ENCODE results near the gene SMIM38. TPM values are rescaled to one million over a fixed set of nuclear protein-coding genes. Genes with fewer than 3 reads are reported as not detected.

Gene SMIM38
- total and polyA plus RNA-seq, 4 experiments from 2014 or later = 0.50 to 0.70 TPM; not detected in 2

DNA sequence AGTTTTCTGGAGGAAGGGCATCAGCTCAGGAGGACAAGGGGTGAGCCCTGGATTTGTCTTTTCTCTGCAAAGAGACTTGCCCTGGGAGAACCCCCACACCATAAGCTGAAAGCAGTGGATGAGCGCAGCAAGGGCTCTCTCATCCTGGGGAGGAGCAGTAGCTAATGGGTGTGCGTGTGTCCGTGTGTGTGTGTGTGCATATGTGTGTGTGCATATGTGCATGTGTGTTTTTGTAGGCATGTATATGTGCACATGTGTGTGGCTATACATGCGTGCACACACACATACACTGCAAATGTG lies 45.3 kb downstream of the SMIM38 start:
- ChIA-PET POLR2A (ENCODE audit: partially characterized antibody) (no interaction called here), CTCF (ENCODE audit: partially characterized antibody) (no interaction called here)
- Histone ChIP-seq H3K27ac (ENCODE audit: low read depth, low read length) (no peak overlapping the region), H3K4me3 (ENCODE audit: low read length in 2 of 2) (no peak overlapping the region), H3K27me3 (ENCODE audit: insufficient read depth, low read length) (no peaks in the 10 kb centered on the region), H3K36me3 (ENCODE audit: insufficient read depth, low read length) (no peaks in the 10 kb centered on the region), H3K9me3 (ENCODE audit: control insufficient read depth in 1 of 2, low read length in 2 of 2) (no peaks in the 10 kb centered on the region), H3K4me1 (ENCODE audit: insufficient read depth, low read length) (no peaks in the 10 kb centered on the region)
- Mint-ChIP-seq H3K27me3 (no peaks in the 10 kb centered on the region), H3K36me3 (no peaks in the 10 kb centered on the region), H3K4me3 (no peak overlapping the region), H3K27ac (no peak overlapping the region), H3K9me3 (peaks cover 0 to 3% (median 0%) of the 10 kb centered on the region in 8 donors), H3K4me1 (no peaks in the 10 kb centered on the region)
- no peak for DNase-seq
- intact Hi-C loops (cut with micrococcal nuclease) = no loop called here

DNA sequence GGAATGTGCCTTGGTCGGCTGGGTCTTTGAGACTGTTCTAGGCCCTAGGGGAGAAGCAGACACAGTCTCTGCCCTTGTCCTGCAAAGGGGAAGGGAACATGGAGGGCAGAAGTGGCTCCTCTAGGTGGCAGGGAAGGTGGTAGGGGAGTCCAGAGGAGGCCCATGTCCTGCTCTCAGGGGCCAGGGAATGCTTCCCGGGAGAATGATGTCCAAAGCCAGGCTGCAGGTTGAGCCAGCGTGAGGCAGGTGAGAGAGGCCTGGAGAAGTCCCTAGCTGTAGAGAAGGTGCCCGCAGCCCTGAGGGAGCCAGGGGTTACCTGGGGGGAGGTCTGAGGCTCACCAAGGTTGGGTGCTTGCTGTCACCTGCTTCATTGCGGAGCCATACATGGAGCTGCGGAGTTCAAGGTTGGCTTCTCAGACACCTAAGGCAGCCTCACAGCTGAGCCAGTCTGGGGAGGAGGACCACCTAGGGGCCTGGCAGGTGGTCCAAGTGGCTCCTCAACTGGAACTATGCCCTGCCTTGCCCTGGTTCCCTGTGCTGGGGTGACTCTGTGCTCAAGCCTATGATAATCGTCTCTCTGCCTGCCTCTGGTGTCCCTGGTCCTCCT lies 46.1 kb downstream of the SMIM38 start:
- no peak for DNase-seq
- H3K27ac Mint-ChIP-seq = no peak overlapping the region
- H3K27me3 Mint-ChIP-seq = peaks cover 0 to under 1% of the 10 kb centered on the region in 2 donors
- no peaks in the 10 kb centered on the region for H3K4me1 Mint-ChIP-seq
- Histone ChIP-seq H3K4me3 (ENCODE audit: low read length in 2 of 2) (no peak overlapping the region), H3K9me3 (ENCODE audit: control insufficient read depth in 1 of 2, low read length in 2 of 2) (no peaks in the 10 kb centered on the region), H3K27ac (ENCODE audit: low read depth, low read length) (no peak overlapping the region), H3K36me3 (ENCODE audit: insufficient read depth, low read length) (no peaks in the 10 kb centered on the region), H3K27me3 (ENCODE audit: insufficient read depth, low read length) (no peaks in the 10 kb centered on the region), H3K4me1 (ENCODE audit: insufficient read depth, low read length) (no peaks in the 10 kb centered on the region)
- intact Hi-C loops (cut with micrococcal nuclease) = no loop called here
- CTCF ChIA-PET (ENCODE audit: partially characterized antibody) = no interaction called here
- POLR2A ChIA-PET (ENCODE audit: partially characterized antibody) = no interaction called here
- H3K36me3 Mint-ChIP-seq = no peaks in the 10 kb centered on the region
- H3K4me3 Mint-ChIP-seq = no peak overlapping the region
- H3K9me3 Mint-ChIP-seq = peaks cover 0 to 3% (median 0%) of the 10 kb centered on the region in 8 donors

DNA sequence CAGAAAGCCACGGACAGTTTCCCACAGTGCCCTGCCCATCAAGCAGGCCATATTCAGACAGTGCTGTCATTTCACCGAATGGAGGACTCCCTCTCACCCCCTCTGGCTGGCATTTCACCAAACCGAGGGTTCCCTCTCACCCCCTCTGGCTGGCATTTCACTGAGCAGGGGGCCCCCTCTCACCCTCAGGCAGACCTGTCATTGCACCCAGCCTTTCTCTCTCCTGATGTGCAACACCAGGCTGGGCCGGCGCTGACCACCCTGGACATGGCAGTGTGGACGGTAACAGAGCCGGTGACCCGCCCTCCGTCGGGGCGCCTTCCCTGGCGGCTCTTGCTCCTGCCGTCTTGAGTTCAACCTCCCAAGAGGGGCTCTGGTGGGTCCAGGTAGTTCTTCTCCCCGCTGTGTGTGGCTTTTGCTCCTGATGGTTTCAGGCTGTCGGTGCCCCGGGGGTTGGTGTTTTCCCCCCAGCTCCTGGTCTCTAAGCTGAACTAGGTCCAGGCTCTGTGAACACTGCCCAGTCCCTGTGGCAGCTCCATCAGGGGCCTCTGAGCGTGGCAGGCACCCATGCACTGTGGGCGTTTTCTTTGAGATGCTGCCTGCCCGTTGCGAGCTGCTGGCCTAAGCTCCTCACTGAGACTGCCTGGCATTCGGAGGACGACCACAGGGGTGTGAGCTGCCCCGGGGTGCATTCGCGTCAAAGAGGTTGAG lies 46.9 kb downstream of the SMIM38 start:
- no peak for DNase-seq
- intact Hi-C loops (cut with micrococcal nuclease) = no loop called here
- Histone ChIP-seq H3K4me1 (ENCODE audit: insufficient read depth, low read length) (no peaks in the 10 kb centered on the region), H3K36me3 (ENCODE audit: insufficient read depth, low read length) (no peaks in the 10 kb centered on the region), H3K9me3 (ENCODE audit: control insufficient read depth in 1 of 2, low read length in 2 of 2) (no peaks in the 10 kb centered on the region), H3K27ac (ENCODE audit: low read depth, low read length) (no peak overlapping the region), H3K4me3 (ENCODE audit: low read length in 2 of 2) (no peak overlapping the region), H3K27me3 (ENCODE audit: insufficient read depth, low read length) (no peaks in the 10 kb centered on the region)
- Mint-ChIP-seq H3K36me3 (no peaks in the 10 kb centered on the region), H3K27ac (no peak overlapping the region), H3K27me3 (peaks cover 0 to 2% of the 10 kb centered on the region in 2 donors), H3K4me3 (no peak overlapping the region), H3K4me1 (no peaks in the 10 kb centered on the region), H3K9me3 (peaks cover 0 to 3% (median 0%) of the 10 kb centered on the region in 8 donors)
- CTCF ChIA-PET (ENCODE audit: partially characterized antibody) = no interaction called here
- POLR2A ChIA-PET (ENCODE audit: partially characterized antibody) = no interaction called here

DNA sequence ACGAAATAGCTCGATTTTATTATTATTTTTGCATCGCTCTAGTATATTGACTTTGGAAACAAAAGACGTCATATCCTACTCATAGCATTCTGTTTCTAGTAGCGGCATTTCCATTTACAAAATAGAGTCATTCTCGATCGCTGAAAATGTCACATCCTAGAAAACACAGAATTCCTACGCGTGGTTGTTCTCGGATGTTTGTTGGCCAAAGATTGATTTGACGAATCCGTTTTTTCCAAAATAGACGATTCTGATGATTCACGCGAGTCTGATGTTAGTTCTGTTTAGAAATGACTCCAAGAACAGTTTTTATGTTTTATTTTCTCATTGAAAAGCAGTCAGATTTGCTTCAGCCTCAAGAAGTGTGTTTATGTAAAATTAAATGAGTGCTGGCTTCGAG lies 47.6 kb downstream of the SMIM38 start:
- Mint-ChIP-seq H3K4me1 (no peaks in the 10 kb centered on the region), H3K27me3 (peaks cover 0 to 2% of the 10 kb centered on the region in 2 donors), H3K27ac (no peak overlapping the region), H3K36me3 (no peaks in the 10 kb centered on the region), H3K4me3 (no peak overlapping the region), H3K9me3 (peaks cover 0 to 4% (median 3%) of the 10 kb centered on the region in 8 donors)
- Histone ChIP-seq H3K4me1 (ENCODE audit: insufficient read depth, low read length) (no peaks in the 10 kb centered on the region), H3K27ac (ENCODE audit: low read depth, low read length) (no peak overlapping the region), H3K9me3 (ENCODE audit: control insufficient read depth in 1 of 2, low read length in 2 of 2) (no peaks in the 10 kb centered on the region), H3K27me3 (ENCODE audit: insufficient read depth, low read length) (no peaks in the 10 kb centered on the region), H3K36me3 (ENCODE audit: insufficient read depth, low read length) (no peaks in the 10 kb centered on the region), H3K4me3 (ENCODE audit: low read length in 2 of 2) (no peak overlapping the region)
- CTCF ChIA-PET (ENCODE audit: partially characterized antibody) = no interaction called here
- DNase-seq = no peak
- intact Hi-C loops (cut with micrococcal nuclease) = no loop called here
- POLR2A ChIA-PET (ENCODE audit: partially characterized antibody) = no interaction called here

DNA sequence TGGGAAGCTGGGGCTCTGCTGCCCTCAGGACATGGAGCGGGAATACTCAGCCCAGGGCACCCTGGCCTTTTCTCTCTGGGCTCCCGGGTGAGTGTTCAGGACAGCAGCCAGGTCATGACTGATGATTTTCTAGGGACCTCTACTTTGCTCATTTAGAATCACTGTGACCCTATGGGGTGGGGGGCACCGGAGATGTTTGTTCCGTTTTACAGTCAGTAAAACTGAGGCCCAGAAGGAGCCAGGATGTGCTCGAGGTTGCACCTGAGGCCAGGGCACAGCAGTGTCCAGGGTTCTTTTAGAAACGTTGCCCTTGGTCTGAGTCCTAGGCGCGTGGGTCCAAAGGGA lies 48.1 kb downstream of the SMIM38 start:
- CTCF ChIA-PET (ENCODE audit: partially characterized antibody) = no interaction called here
- POLR2A ChIA-PET (ENCODE audit: partially characterized antibody) = no interaction called here

DNA sequence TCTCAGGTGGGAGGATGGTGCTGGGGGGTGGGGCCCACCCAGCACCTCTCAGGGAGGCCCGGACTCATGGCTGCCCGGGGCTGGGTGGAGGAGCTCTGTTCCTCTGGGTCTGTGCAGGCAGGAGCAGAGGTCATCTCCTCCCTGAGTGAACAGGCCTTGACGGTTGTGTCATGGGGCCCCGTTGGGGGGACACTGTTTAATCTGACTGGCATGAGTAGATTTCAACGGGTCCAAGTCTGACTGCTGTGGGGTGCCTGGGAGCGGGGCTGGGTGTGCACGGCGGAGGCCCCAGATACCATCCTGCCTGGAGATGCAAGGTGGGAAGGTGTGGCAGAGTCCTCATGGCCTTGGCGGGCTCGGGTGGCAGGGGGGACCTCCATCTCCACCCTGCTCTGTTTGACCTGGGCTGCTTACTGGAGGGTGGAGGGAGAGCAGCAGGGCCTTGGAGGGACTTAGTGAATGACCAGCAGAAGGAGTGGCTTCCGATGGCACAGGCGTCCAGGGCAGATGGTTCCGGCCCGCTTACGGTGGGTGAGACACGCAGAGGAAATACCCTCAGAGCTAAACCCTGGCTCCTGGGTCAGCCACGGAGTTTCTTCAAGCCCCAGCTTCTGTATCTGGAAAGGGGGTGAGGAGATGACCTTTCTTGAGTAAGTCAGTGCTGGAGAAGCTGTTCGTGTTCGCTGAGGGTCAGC lies 48.7 kb downstream of the SMIM38 start:
- no peak overlapping the region for H3K27ac ChIP-seq (ENCODE audit: low read depth, low read length)
- no peak for DNase-seq
- intact Hi-C loops (cut with micrococcal nuclease) = no loop called here
- POLR2A ChIA-PET (ENCODE audit: partially characterized antibody) = no interaction called here
- peaks cover 0 to 2% of the 10 kb centered on the region in 2 donors for H3K27me3 Mint-ChIP-seq
- H3K9me3 ChIP-seq (ENCODE audit: control insufficient read depth in 1 of 2, low read length in 2 of 2) = no peaks in the 10 kb centered on the region
- no peak overlapping the region for H3K27ac Mint-ChIP-seq
- H3K36me3 Mint-ChIP-seq = no peaks in the 10 kb centered on the region
- no peaks in the 10 kb centered on the region for H3K27me3 ChIP-seq (ENCODE audit: insufficient read depth, low read length)
- CTCF ChIA-PET (ENCODE audit: partially characterized antibody) = no interaction called here
- H3K9me3 Mint-ChIP-seq = peaks cover 0 to 5% (median 2%) of the 10 kb centered on the region in 8 donors
- no peak overlapping the region for H3K4me3 Mint-ChIP-seq
- no peaks in the 10 kb centered on the region for H3K4me1 ChIP-seq (ENCODE audit: insufficient read depth, low read length)
- no peaks in the 10 kb centered on the region for H3K4me1 Mint-ChIP-seq
- H3K4me3 ChIP-seq (ENCODE audit: low read length in 2 of 2) = no peak overlapping the region
- H3K36me3 ChIP-seq (ENCODE audit: insufficient read depth, low read length) = no peaks in the 10 kb centered on the region

More for the DNA sequence above, 48.1 kb downstream of the SMIM38 start:
- Mint-ChIP-seq H3K4me1 (no peaks in the 10 kb centered on the region), H3K4me3 (no peak overlapping the region), H3K36me3 (no peaks in the 10 kb centered on the region), H3K27ac (no peak overlapping the region), H3K9me3 (peaks cover 0 to 5% (median 2%) of the 10 kb centered on the region in 8 donors), H3K27me3 (peaks cover 0 to 2% of the 10 kb centered on the region in 2 donors)
- no peaks in the 10 kb centered on the region for H3K27me3 ChIP-seq (ENCODE audit: insufficient read depth, low read length)
- H3K4me3 ChIP-seq (ENCODE audit: low read length in 2 of 2) = no peak overlapping the region
- H3K9me3 ChIP-seq (ENCODE audit: control insufficient read depth in 1 of 2, low read length in 2 of 2) = no peaks in the 10 kb centered on the region
- no peak overlapping the region for H3K27ac ChIP-seq (ENCODE audit: low read depth, low read length)
- H3K4me1 ChIP-seq (ENCODE audit: insufficient read depth, low read length) = no peaks in the 10 kb centered on the region
- no peaks in the 10 kb centered on the region for H3K36me3 ChIP-seq (ENCODE audit: insufficient read depth, low read length)
- DNase-seq = no peak
- intact Hi-C loops (cut with micrococcal nuclease) = no loop called here

DNA sequence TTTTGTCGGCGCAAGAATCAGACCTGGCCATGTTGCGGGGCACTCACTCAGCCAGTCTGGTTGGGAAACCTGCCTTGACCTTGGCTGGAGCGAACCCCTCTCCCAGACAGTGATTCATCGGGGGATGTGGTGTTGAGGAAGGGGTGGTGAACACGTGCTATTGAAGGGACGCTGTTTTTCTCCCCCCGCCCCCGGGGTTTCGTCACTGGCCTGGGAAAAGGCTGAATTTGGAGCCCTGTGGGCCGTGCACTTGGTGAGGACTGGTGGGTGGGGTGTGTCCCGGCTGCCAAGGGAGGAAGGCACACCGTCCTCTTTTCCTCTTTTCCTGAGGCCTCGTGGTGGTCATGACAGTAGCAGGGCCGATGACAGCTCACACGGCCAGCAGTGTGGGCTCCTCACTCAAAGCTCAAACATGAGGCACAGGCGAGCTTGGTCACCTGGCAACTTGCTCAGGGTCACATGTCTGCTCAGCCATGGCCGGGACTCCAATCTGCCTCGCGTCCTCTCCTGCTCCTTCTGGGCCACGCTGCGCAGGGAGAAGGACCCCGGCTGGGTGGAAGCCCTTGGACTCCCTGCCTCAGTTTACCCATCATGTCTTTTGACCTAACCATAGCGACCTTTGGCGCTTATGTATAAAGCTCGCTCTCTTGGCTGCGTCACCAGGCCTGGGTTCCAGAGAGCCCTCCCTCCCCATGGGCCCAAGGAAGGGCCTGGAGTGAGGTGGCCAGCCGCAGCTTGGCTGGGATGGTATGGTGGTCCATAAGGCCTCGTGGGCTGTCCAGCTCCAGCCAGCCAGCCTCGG lies 49.4 kb downstream of the SMIM38 start:
- H3K4me3 Mint-ChIP-seq = no peak overlapping the region
- H3K36me3 Mint-ChIP-seq = no peaks in the 10 kb centered on the region
- no peak overlapping the region for H3K27ac Mint-ChIP-seq
- H3K4me1 Mint-ChIP-seq = no peaks in the 10 kb centered on the region
- intact Hi-C loops (cut with micrococcal nuclease) = no loop called here
- peaks cover 0 to 5% (median 2%) of the 10 kb centered on the region in 8 donors for H3K9me3 Mint-ChIP-seq
- H3K9me3 ChIP-seq (ENCODE audit: control insufficient read depth in 1 of 2, low read length in 2 of 2) = no peaks in the 10 kb centered on the region
- ChIA-PET POLR2A (ENCODE audit: partially characterized antibody) (no interaction called here), CTCF (ENCODE audit: partially characterized antibody) (no interaction called here)
- H3K27me3 Mint-ChIP-seq = peaks cover 0 to 5% of the 10 kb centered on the region in 2 donors
- no peak overlapping the region for H3K4me3 ChIP-seq (ENCODE audit: low read length in 2 of 2)
- H3K36me3 ChIP-seq (ENCODE audit: insufficient read depth, low read length) = no peaks in the 10 kb centered on the region
- no peak for DNase-seq
- H3K4me1 ChIP-seq (ENCODE audit: insufficient read depth, low read length) = no peaks in the 10 kb centered on the region
- no peaks in the 10 kb centered on the region for H3K27me3 ChIP-seq (ENCODE audit: insufficient read depth, low read length)
- no peak overlapping the region for H3K27ac ChIP-seq (ENCODE audit: low read depth, low read length)
